IMR-90 (cell line): ENCODE results near the gene NUCB1. TPM values are rescaled to one million over a fixed set of nuclear protein-coding genes. Genes with fewer than 3 reads are reported as not detected.

Experiments used
- ATAC-seq: fragments of 200-7000 bp; cut with Tn5 transposase; 2 replicates; pipeline ENCODE4 v1.9.1; 2020; ENCODE audit warnings: low read depth, mild to moderate bottlenecking, moderate library complexity
- BruUV-seq: library from RNA; stranded (reverse); fragments of 400-500 nt; replicated peaks from 2 replicates; lab custom pipeline; 2021; lab: Mats Ljungman, UMichigan
- CTCF ChIA-PET: fragments of 300-600 bp; formaldehyde crosslinking; extraction: SDS; loops from one replicate; lab custom pipeline; 2021; ENCODE audit warnings: antibody characterized with exemption; lab: Yijun Ruan, JAX
- POLR2A ChIA-PET: fragments of 300-600 bp; sonication (Branson Sonifier 250); formaldehyde crosslinking; loops from one replicate; lab custom pipeline; 2022; ENCODE audit warnings: antibody characterized with exemption; ENCODE audit not compliant: unreplicated experiment; lab: Charles Lee
- DNase-seq: peaks from one replicate; pipeline ENCODE4 v3.0.0; 2013
- H2AFZ ChIP-seq: replicated peaks from 2 replicates; pipeline ENCODE3; 2013; ENCODE audit warnings: low read length, mild to moderate bottlenecking; ENCODE audit not compliant: poor library complexity
- H2AK5ac ChIP-seq: 2 replicates; pipeline ENCODE4 v1.6.1; 2013; ENCODE audit warnings: low read depth, low read length, inconsistent platforms
- H2AK9ac ChIP-seq: replicated peaks from 2 replicates; pipeline ENCODE3; 2013; ENCODE audit warnings: mild to moderate bottlenecking, low read depth, low read length, moderate library complexity; ENCODE audit not compliant: poor library complexity
- H2BK120ac ChIP-seq: 2 replicates; pipeline ENCODE4 v1.6.1; 2013; ENCODE audit warnings: low read depth, low read length, inconsistent platforms
- H2BK15ac ChIP-seq: 3 replicates; pipeline ENCODE4 v1.6.1; 2013; ENCODE audit warnings: low read depth, low read length, inconsistent platforms
- H2BK20ac ChIP-seq: 2 replicates; pipeline ENCODE4 v1.6.1; 2013; ENCODE audit warnings: low read depth, mild to moderate bottlenecking, inconsistent platforms, low read length, moderate library complexity
- H2BK5ac ChIP-seq: 2 replicates; pipeline ENCODE4 v1.6.1; 2013; ENCODE audit warnings: mild to moderate bottlenecking, low read depth, low read length, inconsistent platforms; ENCODE audit not compliant: poor library complexity, severe bottlenecking
- H3K14ac ChIP-seq: replicated peaks from 2 replicates; pipeline ENCODE4 v1.6.1; 2013; ENCODE audit warnings: low read depth, low read length, inconsistent platforms
- H3K18ac ChIP-seq: 2 replicates; pipeline ENCODE4 v1.6.1; 2013; ENCODE audit warnings: low read depth, low read length, control low read depth
- H3K23ac ChIP-seq: 2 replicates; pipeline ENCODE4 v1.6.1; 2013; ENCODE audit warnings: low read depth, low read length, inconsistent platforms
- H3K27ac ChIP-seq: 2 replicates; pipeline ENCODE4 v1.5.1; 2013; ENCODE audit warnings: mild to moderate bottlenecking, control low read depth, low read length; ENCODE audit not compliant: insufficient read depth
- H3K27me3 ChIP-seq: 2 replicates; pipeline ENCODE4 v1.6.1; 2013; ENCODE audit warnings: low read length; ENCODE audit not compliant: control insufficient read depth, insufficient read depth
- H3K36me3 ChIP-seq: 2 replicates; pipeline ENCODE4 v1.6.1; 2013; ENCODE audit warnings: low read length, mixed read lengths; ENCODE audit not compliant: control insufficient read depth, insufficient read depth
- H3K4ac ChIP-seq: 2 replicates; pipeline ENCODE4 v1.6.1; 2013; ENCODE audit warnings: low read depth, low read length, inconsistent platforms
- H3K4me1 ChIP-seq: 2 replicates; pipeline ENCODE4 v1.6.1; 2013; ENCODE audit warnings: low read length, mixed read lengths; ENCODE audit not compliant: control insufficient read depth, insufficient read depth
- H3K4me2 ChIP-seq: 2 replicates; pipeline ENCODE4 v1.6.1; 2013; ENCODE audit warnings: low read depth, mild to moderate bottlenecking, control low read depth, low read length, moderate library complexity
- H3K4me3 ChIP-seq: 2 replicates; pipeline ENCODE4 v1.5.1; 2013; ENCODE audit warnings: low read depth, mild to moderate bottlenecking, control low read depth, low read length, moderate library complexity; ENCODE audit not compliant: insufficient read depth
- H3K56ac ChIP-seq: 2 replicates; pipeline ENCODE4 v1.6.1; 2013; ENCODE audit warnings: low read length, inconsistent platforms; ENCODE audit not compliant: insufficient read depth; ENCODE audit errors: extremely low read depth
- H3K79me1 ChIP-seq, 2 experiments: 2 replicates each; pipeline ENCODE4 v1.6.1; 2013; ENCODE audit warnings: low read length in 2 of 2, inconsistent platforms in 1 of 2, low read depth in 1 of 2
- H3K9ac ChIP-seq: 2 replicates; pipeline ENCODE4 v1.6.1; 2013; ENCODE audit warnings: low read depth, low read length, control low read depth
- H3K9me1 ChIP-seq: 2 replicates; pipeline ENCODE4 v1.6.1; 2013; ENCODE audit warnings: low read length, inconsistent platforms; ENCODE audit not compliant: insufficient read depth
- H3K9me3 ChIP-seq: 2 replicates; pipeline ENCODE4 v1.6.1; 2013; ENCODE audit warnings: low read length; ENCODE audit not compliant: control insufficient read depth, insufficient read depth
- H4K20me1 ChIP-seq: 2 replicates; pipeline ENCODE4 v1.6.1; 2013; ENCODE audit warnings: low read length, inconsistent platforms; ENCODE audit not compliant: insufficient read depth
- H4K5ac ChIP-seq: 2 replicates; pipeline ENCODE4 v1.6.1; 2013; ENCODE audit warnings: mild to moderate bottlenecking, low read depth, low read length, control low read depth
- H4K8ac ChIP-seq, 2 experiments: 2 replicates each; pipeline ENCODE4 v1.6.1; 2013; ENCODE audit warnings: low read depth in 2 of 2, low read length in 2 of 2, control low read depth in 1 of 2, inconsistent platforms in 1 of 2
- H4K91ac ChIP-seq: 2 replicates; pipeline ENCODE4 v1.6.1; 2013; ENCODE audit warnings: low read depth, low read length, inconsistent platforms; ENCODE audit not compliant: insufficient read depth
- POLR2A ChIP-seq: IDR thresholded peaks from 2 replicates; pipeline ENCODE4 v1.6.1; 2012; ENCODE audit warnings: mild to moderate bottlenecking, low read depth, low read length
- RAD21 ChIP-seq: IDR thresholded peaks from 2 replicates; pipeline ENCODE4 v1.6.1; 2012; ENCODE audit warnings: low read length, improper control_type of control experiment
- RCOR1 ChIP-seq: IDR thresholded peaks from 2 replicates; pipeline ENCODE4 v1.6.1; 2012; ENCODE audit warnings: mild to moderate bottlenecking, low read length, improper control_type of control experiment; ENCODE audit not compliant: insufficient replicate concordance
- RFX5 ChIP-seq: IDR thresholded peaks from 2 replicates; pipeline ENCODE4 v1.8.0; 2012; ENCODE audit warnings: low read depth, mild to moderate bottlenecking, low read length, moderate library complexity
- SMC3 ChIP-seq: fragments of 150-350 bp; IDR thresholded peaks from 2 replicates; pipeline ENCODE4 v1.6.1; 2016; ENCODE audit warnings: low read depth, mild to moderate bottlenecking, antibody characterized with exemption, low read length, moderate library complexity
- WGBS, 2 experiments: methylation state at CpG; one replicate each; pipeline versions ENCODE4 v1.1.5 to v1.1.7; 2013; ENCODE audit warnings: missing lambda C conversion rate in 2 of 2; ENCODE audit not compliant: insufficient read length in 1 of 2; ENCODE audit errors: extremely low coverage in 2 of 2; 5-methylcytosine and 5-hydroxymethylcytosine counted together
- dilution Hi-C: fragments of 300-500 bp; cut with HindIII; formaldehyde crosslinking; loops from one replicate; pipeline ENCODE4 v1.14.3; 2018; ENCODE audit warnings: low sequenced_read_pairs; ENCODE audit not compliant: unreplicated experiment
- in situ Hi-C: fragments of 300-500 bp; cut with MboI; formaldehyde crosslinking; loops from 3 replicates; pipeline ENCODE4 v1.14.3; 2019; ENCODE audit warnings: low sequenced_read_pairs, inconsistent platforms, mixed read lengths
- intact Hi-C: fragments of 100-400 bp; cut with micrococcal nuclease; formaldehyde crosslinking; loops from 2 replicates; pipeline ENCODE4 v1.10.0; 2022
- polyA plus RNA-seq, 3 experiments: library from polyadenylated mRNA; depleted of rRNA; stranded (reverse); fragments of >200 nt; gene quantifications; 2 replicates each; pipeline ENCODE4 v1.2.3, GENCODE V29; 2012; ENCODE audit warnings: low replicate concordance in 1 of 3
- total RNA-seq: library from RNA; depleted of rRNA; stranded (reverse); fragments of >200 nt; gene quantifications from 2 replicates; pipeline ENCODE4 v1.2.3, GENCODE V29; 2012
- TF ChIP-seq, protein P1 (sequence below): conservative IDR thresholded peaks from 2 replicates; pipeline ENCODE4 v1.5.1; 2012; ENCODE audit warnings: mild to moderate bottlenecking, low read depth, low read length, improper control_type of control experiment
- TF ChIP-seq, protein P2 (sequence below): fragments of 150-350 bp; IDR thresholded peaks from 2 replicates; pipeline ENCODE4 v1.6.1; 2017; ENCODE audit warnings: mild to moderate bottlenecking, antibody characterized with exemption, low read length, low read depth

The NUCB1 gene
- total and polyA plus RNA-seq, 2 of the 4 experiments (the other 2 are of a cell fraction): 37.3 to 253 TPM

DNA sequence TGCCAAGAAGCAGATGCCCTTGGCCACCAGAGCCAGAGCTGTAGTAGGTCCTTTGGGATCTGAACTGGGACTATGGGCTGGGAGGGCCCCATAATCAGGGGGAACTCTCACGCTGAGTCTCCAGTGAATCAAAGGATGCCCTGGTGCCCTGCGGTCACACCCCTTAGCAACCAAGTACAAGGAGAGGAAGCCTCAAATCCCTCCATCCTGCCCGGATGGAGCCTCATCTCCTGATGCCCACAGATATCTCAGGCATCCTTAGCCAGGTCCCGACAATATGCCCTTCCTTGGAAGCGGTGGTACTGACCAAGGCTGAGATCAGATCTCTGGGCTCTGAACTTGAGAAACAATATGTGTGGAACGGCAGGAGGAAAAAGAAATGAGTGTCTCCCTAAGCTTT lies 33.4 kb upstream of the NUCB1 start:
- Histone ChIP-seq H3K4me2 (peak overlapping the region; percentile 99), H3K9ac (peak overlapping the region; percentile 10; the same call in 1 of the 2 replicates), H3K79me1 (peaks cover 12 to 53% of the 10 kb centered on the region in 2 experiments), H3K23ac (0 out of 2 replicates have a peak overlapping the region, but pooled peaks have one; percentile 60), H3K4ac (no peak overlapping the region), H2AK9ac (peak overlapping the region; percentile 68), H3K9me1 (peaks cover 9% of the 10 kb centered on the region; the same call in 1 of the 2 replicates), H3K36me3 (peaks cover 12% of the 10 kb centered on the region), H3K4me3 (no peak overlapping the region), H3K9me3 (no peaks in the 10 kb centered on the region), H2AFZ (no peak overlapping the region), H3K18ac (no peak overlapping the region; the same call in 1 of the 2 replicates), H4K8ac (no peak overlapping the region), H2AK5ac (no peak overlapping the region), H2BK20ac (no peak overlapping the region), H4K5ac (no peak overlapping the region), H4K91ac (no peak overlapping the region), H3K14ac (0 out of 2 replicates have a peak overlapping the region, but pooled peaks have one; percentile 17), H3K27me3 (no peaks in the 10 kb centered on the region), H3K27ac (no peak overlapping the region), H3K4me1 (peaks cover 19% of the 10 kb centered on the region), H2BK120ac (no peak overlapping the region), H2BK5ac (no peak overlapping the region), H3K56ac (no peak overlapping the region), H2BK15ac (no peak overlapping the region; the same call in 2 of the 3 replicates), H4K20me1 (no peaks in the 10 kb centered on the region)
- 72% methylated on average over 3 of the region's 6 CpGs; no CpG with 5 or more reads in 1 of the 2 experiments for WGBS, 2 experiments
- ATAC-seq: no peak
- dilution Hi-C loops (no loop called here), in situ Hi-C loops (no loop called here), intact Hi-C loops (no loop called here)
- CTCF ChIA-PET: no interaction called here
- TF ChIP-seq POLR2A (no peak), RCOR1 (no peak), RFX5 (no peak), RAD21 (no peak), SMC3 (no peak)
- TF ChIP-seq, protein P1, sequence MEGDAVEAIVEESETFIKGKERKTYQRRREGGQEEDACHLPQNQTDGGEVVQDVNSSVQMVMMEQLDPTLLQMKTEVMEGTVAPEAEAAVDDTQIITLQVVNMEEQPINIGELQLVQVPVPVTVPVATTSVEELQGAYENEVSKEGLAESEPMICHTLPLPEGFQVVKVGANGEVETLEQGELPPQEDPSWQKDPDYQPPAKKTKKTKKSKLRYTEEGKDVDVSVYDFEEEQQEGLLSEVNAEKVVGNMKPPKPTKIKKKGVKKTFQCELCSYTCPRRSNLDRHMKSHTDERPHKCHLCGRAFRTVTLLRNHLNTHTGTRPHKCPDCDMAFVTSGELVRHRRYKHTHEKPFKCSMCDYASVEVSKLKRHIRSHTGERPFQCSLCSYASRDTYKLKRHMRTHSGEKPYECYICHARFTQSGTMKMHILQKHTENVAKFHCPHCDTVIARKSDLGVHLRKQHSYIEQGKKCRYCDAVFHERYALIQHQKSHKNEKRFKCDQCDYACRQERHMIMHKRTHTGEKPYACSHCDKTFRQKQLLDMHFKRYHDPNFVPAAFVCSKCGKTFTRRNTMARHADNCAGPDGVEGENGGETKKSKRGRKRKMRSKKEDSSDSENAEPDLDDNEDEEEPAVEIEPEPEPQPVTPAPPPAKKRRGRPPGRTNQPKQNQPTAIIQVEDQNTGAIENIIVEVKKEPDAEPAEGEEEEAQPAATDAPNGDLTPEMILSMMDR: no peak
- TF ChIP-seq, protein P2, sequence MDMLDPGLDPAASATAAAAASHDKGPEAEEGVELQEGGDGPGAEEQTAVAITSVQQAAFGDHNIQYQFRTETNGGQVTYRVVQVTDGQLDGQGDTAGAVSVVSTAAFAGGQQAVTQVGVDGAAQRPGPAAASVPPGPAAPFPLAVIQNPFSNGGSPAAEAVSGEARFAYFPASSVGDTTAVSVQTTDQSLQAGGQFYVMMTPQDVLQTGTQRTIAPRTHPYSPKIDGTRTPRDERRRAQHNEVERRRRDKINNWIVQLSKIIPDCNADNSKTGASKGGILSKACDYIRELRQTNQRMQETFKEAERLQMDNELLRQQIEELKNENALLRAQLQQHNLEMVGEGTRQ: no peak
- no peak for DNase-seq
- no TSS peak for BruUV-seq
- POLR2A ChIA-PET: interaction anchor here (0.6 kb wide), 1 partner anchor 22 kb away, joined by 3 read pairs; no protein-coding TSS in a partner anchor
